COLO829 (cell line): ENCODE measurements around the gene ADPRHL1.
"Not testable (repeated sequence)": the region's sequence is repeated elsewhere in the genome, so short reads cannot be mapped to it uniquely, and the experiment has no call there.

Experiments
- DNase-seq: peaks from one replicate; pipeline ENCODE4 v3.0.0; 2012; ENCODE audit warnings: low spot score

Gene ADPRHL1

DNA sequence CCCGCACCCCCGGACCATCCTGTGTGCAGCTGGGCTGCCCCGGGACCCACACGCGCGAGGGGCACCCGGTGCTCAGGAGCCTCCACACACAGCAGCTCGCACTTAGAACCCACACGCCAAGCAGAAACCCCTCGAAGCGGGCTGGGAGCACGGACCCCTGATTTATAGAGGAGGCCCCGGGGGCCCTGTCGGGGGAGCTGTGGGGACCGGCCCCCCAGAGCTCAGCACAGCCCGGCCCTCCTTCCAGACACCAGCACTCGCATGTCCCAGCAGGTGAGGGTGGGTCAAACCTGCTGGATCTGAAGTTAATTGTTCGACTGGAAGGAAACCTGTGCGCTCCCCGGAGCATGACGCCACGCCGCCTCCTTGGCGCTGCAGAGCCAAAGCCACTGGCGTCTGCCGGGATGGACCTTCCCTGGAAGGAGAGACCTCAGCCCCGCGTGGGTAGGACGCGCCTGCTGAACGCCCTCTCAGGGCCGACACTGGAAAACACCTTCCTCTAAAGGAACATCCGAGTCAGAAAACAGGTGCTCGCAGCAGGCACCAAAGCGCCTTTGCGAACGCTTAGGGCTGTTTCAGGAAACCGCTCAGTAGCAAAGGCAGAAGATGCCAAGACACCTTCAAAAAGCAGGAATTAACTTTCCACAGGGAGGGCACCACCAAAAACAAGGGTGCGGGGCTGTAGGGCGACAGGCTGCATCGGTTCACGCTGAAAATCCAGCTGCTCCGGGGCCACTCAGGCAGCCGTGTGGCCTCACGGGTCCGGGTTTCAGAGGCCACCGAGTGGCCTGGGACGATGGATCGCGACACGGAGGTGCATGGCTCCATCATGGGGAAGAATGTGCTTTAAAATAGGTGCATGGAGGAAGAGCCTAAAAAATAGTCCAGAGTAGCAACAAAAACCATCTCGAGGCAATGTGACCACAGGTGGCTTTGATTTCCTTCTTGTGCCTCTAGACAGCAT, 51.6 kb downstream of the ADPRHL1 start:
- no peak for DNase-seq

- DNase-seq, result no peak
These were observed 52.5 kb downstream of the ADPRHL1 start for GRCh38 chr13:113400621-113401451.

DNA sequence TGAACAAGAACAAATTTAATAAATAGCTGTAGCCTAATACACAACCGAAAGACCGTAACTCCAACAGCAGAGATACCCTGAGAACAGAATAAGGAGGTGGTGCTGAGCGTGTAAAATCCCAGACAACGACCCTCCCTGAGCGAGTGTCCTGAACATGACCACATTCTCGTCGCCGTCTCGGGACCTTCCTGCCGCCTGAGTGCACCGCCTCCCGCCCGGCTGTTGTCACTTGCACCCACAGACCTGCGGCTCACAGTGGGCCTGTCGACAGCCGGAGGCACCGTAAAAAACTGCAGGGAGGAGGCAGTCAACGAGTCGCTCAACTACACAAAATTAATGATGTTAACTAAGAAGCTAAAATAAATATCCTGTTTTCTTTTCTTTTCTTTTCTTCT, 53.5 kb downstream of the ADPRHL1 start:
- DNase-seq, result no peak

GRCh38 chr13:113398963-113399754, 54.1 kb downstream of the ADPRHL1 start:
- no peak for DNase-seq

DNA sequence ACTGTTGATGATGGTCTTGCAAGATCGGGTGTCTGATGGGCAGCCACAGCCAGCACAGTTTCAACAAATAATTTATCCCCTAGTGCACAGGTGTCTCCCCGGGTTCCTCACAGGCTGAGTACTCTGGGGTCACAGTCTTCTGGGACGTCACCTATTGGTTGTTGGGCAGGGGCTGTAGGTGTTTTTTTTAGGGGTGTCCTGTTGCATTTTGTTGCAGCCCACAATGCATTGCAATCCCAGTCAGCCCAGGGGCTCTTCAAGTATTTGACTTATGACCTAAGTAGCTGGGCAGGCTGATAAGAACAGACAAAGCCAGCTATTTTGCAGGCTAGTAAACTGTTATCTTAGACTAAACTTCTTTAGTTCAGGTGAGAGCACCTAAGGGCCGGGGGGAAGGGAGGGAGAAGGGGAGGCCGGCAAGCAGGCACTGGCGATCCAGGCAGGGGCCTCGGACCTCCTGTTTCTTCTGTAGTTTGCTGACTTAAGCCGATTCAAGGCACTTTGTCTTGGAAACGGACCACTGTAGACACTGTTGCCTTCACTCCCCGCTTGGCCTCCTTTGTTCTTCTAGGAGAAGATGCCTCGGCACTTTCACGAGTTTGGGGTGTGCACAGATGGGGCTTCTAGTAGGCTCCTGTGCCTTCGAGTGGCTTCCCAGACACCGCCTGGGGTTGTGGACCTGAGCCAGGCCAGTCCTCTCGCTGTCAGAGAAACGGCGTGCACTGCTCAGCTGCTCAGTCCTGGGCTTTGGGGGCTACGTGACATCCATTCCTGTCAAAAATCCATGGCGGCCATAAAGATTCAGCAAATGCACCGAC, 55.5 kb downstream of the ADPRHL1 start:
- DNase-seq, result no peak

GRCh38 chr13:113394339-113394640, 59.0 kb downstream of the ADPRHL1 start:
- DNase-seq, result no peak

- DNase-seq, result peak; percentile 51
These were observed 59.5 kb downstream of the ADPRHL1 start for GRCh38 chr13:113393563-113394338.

- no peak for DNase-seq
These were observed 60.1 kb downstream of the ADPRHL1 start for GRCh38 chr13:113393226-113393562.

GRCh38 chr13:113390874-113391497, 62.3 kb downstream of the ADPRHL1 start:
- no peak for DNase-seq

- not testable (repeated sequence) for DNase-seq
These were observed 63.7 kb downstream of the ADPRHL1 start for GRCh38 chr13:113389586-113389985.

DNA sequence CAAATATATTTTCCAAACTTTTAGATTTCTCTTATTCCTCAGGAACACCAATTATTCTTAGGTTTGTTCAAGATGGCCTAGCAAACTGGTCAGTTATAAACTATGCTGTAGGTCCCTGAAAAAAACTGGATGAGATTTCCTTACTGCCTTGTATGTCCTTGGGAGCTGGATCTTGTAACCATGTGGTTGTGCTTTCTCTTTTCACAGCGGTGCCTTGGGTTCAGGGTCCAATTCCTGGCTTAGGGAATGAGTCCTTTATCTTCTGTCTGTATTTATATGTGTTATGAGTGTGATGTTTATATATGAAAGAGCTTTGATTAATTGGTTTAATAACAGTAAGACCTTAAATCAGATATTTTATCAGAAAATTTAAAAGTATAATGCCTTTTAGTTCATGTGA, 65.9 kb downstream of the ADPRHL1 start:
- no peak for DNase-seq

- no peak for DNase-seq
These were observed 70.2 kb downstream of the ADPRHL1 start for GRCh38 chr13:113383089-113383488.

DNA sequence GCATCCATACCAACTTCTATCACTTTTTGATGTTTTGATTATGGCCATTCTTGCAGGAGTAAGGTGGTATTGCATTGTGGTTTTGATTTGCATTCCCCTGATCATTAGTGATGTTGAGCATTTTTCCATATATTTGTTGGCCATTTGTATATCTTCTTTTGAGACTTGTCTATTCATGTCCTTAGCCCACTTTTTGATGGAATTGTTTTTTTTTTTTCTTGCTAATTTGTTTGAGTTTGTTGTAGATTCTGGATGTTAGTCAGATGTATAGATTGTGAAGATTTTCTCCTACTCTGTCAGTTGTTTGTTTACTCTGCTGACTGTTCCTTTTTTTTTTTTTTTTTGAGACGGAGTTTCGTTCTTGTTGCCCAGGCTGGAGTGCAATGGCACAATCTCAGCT, 70.7 kb downstream of the ADPRHL1 start:
- not testable (repeated sequence) for DNase-seq

DNA sequence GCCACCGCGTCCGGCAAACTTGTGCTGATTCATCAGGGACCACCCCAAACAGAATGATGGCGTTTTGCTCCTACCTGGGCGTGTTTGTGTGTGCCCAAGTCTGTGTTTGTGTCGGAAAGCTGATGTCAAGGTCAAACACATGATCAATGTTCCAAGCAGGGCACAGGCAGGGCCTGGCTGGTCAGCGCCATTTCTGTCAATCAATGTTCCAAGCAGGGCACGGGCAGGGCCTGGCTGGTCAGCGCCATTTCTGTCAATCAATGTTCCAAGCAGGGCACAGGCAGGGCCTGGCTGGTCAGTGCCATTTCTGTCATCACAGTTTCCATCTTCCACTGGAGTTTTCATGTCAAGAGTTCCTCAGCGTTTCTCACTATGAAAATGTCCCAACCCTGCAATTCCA, 74.5 kb downstream of the ADPRHL1 start:
- no peak for DNase-seq

DNA sequence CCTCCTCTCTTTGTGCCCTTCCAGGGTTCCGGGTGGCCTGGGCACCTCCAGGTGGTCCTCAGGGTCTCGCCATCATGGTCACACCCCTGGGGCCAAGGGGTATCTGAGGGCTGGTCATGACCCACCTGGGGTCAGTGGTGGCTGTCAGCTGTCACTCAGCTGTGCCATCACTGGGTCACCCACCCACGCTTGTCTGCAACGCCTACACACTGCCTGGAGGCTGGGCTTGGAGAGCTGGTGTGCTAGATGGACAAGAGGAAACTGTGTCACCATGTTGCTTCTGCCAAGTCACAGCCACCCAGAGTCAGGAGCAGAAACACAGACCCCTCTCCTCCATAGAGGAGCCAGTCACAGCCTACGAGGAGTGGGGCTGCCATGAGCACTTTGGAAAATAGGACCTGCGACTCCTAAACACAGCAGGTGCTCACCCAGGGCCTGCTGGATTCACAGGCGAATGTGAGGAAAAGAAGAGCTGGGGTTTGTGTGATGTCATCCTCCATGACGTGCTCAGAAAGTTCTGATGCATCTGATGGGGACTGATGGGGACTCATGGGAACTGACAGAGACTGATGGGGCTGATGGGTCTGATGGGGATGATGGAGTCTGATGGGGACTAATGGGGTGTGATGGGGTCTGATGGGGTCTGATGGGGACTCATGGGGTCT, 78.6 kb downstream of the ADPRHL1 start:
- DNase-seq, result no peak

DNA sequence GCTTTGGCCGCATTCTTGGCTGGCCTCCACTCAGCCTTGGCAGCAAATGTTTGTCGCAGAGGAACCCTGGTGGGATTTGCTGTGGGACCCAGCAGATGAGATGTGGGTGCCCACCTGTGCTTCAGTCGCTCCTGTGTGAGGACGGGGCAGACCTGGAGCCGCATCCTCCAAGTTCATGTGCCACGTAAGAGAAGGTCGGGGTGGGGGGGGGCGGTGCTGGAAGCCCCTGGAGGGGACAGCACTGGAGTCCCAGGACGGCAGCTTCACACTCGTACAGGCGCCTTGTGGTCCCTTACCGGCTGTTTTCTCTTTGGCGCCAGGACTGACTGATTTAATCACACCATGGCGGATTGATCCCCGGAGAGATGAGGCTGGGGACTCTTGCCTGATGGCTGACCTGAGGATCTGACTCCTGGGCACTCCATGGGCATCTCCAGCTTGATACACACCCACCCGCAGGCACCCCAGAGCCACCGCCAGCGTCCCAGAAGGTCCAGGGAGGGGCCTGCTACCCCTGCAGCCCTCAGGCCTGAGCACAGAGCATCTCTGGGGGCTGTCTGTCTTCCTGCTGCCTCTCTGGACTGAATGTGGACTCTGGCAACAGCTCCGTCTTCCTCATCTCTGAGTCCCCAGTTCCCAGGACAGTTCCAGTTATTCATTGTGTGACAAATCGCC, 79.3 kb downstream of the ADPRHL1 start:
- no peak for DNase-seq

DNA sequence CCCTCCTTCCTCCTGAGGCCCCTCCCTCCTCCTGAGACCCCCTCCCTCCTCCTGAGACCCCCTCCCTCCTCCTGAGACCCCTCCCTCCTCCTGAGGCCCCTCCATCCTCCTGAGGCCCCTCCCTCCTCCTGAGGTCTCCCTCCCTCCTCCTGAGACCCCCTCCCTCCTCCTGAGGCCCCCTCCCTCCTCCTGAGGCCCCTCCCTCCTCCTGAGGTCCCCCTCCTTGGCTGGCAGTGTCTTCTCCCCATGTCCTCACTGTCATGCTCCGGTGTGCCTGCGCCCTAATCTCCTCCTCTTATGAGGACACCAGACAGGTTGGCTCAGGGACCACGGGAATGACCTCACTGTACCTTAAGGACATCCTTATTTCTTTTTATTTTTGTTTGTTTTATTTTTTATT, 81.6 kb downstream of the ADPRHL1 start:
- DNase-seq, result not testable (repeated sequence)

DNA sequence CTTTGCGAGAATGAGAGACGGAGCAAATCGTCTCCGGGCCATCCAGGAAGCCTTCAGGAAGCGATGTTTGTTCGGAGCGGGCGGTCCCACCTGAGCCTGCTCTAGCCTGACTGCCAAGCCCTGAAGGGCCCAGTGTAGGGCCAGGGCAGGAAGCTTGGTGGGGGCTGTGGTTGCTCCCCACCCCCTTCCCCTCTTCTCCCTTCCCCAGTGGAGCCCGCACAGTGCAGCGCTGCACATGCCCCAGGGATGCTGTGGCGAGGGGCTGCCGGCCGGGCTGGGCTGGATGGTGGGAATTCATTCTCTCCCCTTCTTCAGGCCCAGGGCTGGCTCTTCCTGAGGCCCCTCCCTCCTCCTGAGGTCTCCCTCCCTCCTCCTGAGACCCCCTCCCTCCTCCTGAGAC, 82.2 kb downstream of the ADPRHL1 start:
- no peak for DNase-seq

DNA sequence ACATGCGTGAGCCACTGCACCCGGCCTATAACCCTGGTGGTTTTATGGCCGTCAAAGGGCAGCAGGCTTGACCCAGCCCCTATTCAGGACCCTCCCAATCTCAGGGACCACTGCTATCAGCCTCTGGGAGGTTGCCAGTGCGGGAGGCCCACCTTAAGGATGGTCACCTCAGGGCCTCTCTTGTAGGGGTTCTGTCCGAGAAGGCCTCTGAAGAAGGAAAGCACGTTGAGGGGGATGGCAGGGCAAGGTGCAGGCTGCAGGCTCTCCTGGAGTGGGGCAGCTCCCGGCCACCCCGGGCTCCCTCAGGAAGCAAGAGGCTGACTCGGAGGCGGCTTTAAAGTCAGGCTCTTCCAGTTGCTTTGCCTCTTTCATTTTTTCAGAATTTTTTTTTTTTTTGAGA, 83.4 kb downstream of the ADPRHL1 start:
- no peak for DNase-seq
